DOHH2 (cell line): ENCODE results near the gene MBNL3.

Source experiments
- EZH2phosphoT487 ChIP-seq: fragments of 200-600 bp; sonication (generic); IDR thresholded peaks from 2 replicates; pipeline ENCODE4 v1.6.1; 2017; ENCODE audit warnings: borderline replicate concordance, mild to moderate bottlenecking, antibody characterized with exemption, low read length, moderate library complexity, mixed read lengths
- TF ChIP-seq, protein P1 (sequence below): fragments of 200-600 bp; sonication (generic); IDR thresholded peaks from one replicate; pipeline ENCODE4 v1.5.1; 2014; ENCODE audit warnings: antibody characterized with exemption, mild to moderate bottlenecking, low read depth, low read length; ENCODE audit not compliant: poor library complexity, severe bottlenecking

DNA sequence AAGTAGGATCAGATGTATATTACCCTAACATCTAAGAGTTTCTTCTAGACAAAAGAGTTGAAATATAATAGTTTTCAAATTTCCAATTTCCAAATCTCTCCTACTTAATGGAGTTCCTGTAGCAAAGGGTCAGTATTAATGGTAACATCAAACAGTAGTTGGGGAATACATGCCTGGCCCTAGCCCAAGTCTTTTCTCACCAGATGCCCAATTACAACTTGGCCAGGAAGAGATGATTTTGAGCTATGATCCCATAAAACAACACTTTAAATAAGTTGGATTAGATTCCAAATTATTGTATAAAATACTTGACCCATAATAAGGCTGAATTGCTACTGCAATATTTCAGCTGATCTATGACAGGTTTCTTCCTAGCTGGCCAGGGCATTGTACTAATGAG lies 59.9 kb downstream of the MBNL3 start:
- TF ChIP-seq, protein P1, sequence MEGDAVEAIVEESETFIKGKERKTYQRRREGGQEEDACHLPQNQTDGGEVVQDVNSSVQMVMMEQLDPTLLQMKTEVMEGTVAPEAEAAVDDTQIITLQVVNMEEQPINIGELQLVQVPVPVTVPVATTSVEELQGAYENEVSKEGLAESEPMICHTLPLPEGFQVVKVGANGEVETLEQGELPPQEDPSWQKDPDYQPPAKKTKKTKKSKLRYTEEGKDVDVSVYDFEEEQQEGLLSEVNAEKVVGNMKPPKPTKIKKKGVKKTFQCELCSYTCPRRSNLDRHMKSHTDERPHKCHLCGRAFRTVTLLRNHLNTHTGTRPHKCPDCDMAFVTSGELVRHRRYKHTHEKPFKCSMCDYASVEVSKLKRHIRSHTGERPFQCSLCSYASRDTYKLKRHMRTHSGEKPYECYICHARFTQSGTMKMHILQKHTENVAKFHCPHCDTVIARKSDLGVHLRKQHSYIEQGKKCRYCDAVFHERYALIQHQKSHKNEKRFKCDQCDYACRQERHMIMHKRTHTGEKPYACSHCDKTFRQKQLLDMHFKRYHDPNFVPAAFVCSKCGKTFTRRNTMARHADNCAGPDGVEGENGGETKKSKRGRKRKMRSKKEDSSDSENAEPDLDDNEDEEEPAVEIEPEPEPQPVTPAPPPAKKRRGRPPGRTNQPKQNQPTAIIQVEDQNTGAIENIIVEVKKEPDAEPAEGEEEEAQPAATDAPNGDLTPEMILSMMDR, result no peak
- TF ChIP-seq EZH2phosphoT487, result no peak
